K562 (cell line): ENCODE measurements around the gene ADGRG1. TPM values are rescaled to one million over a fixed set of nuclear protein-coding genes. Genes with fewer than 3 reads are reported as not detected.

Experiments used
- ATF6 ChIP-seq: sonication (generic); formaldehyde crosslinking; IDR thresholded peaks from 2 replicates; pipeline ENCODE4 v1.4.0; 2020; ENCODE audit warnings: mild to moderate bottlenecking, missing genetic modification reagents
- BCLAF1 ChIP-seq, 2 experiments: fragments of 450-650 bp in 1 of 2; IDR thresholded peaks; 2 replicates each; pipeline ENCODE4 v1.6.1; 2011 to 2017; ENCODE audit warnings: low read depth in 2 of 2, antibody characterized with exemption in 1 of 2, borderline replicate concordance in 1 of 2, low read length in 1 of 2, mild to moderate bottlenecking in 1 of 2, mixed read lengths in 1 of 2; ENCODE audit not compliant: control insufficient read depth in 1 of 2
- BHLHE40 ChIP-seq: IDR thresholded peaks from 2 replicates; pipeline ENCODE4 v1.6.1; 2011; ENCODE audit warnings: low read length, improper control_type of control experiment
- CBX1 ChIP-seq: sonication (generic); IDR thresholded peaks from 2 replicates; pipeline ENCODE4 v1.6.1; 2016; ENCODE audit warnings: antibody characterized with exemption, low read depth, mild to moderate bottlenecking
- CBX5 ChIP-seq: IDR thresholded peaks from 2 replicates; pipeline ENCODE4 v1.6.1; 2014; ENCODE audit warnings: low read depth, borderline replicate concordance
- DMBX1 ChIP-seq: fragments of 250-450 bp; sonication (Bioruptor Pico); IDR thresholded peaks from 2 replicates; pipeline ENCODE4 v1.8.0; 2022; ENCODE audit warnings: inconsistent platforms, mild to moderate bottlenecking, moderate library complexity, borderline replicate concordance
- MAZ ChIP-seq, 2 experiments: fragments of 450-650 bp in 1 of 2; sonication (generic) in 1 of 2; formaldehyde crosslinking; IDR thresholded peaks in 1 of 2; conservative IDR thresholded peaks in 1 of 2; 2 replicates each; pipeline versions ENCODE4 v1.4.0 to v1.5.0; 2020; ENCODE audit warnings: mild to moderate bottlenecking in 1 of 2, missing genetic modification reagents in 1 of 2
- MYNN ChIP-seq, 2 experiments: sonication (generic); formaldehyde crosslinking in 1 of 2; IDR thresholded peaks; 2 replicates each; pipeline versions ENCODE4 v1.5.0 to v1.6.1; 2016 to 2020; ENCODE audit warnings: antibody characterized with exemption in 1 of 2, missing genetic modification reagents in 1 of 2
- PCBP1 ChIP-seq: fragments of 200-400 bp; formaldehyde crosslinking; IDR thresholded peaks from 2 replicates; pipeline ENCODE4 v1.6.1; 2018; ENCODE audit warnings: mild to moderate bottlenecking, low read depth, low read length; ENCODE audit not compliant: poor library complexity, severe bottlenecking
- POLR2AphosphoS5 ChIP-seq: IDR thresholded peaks from 2 replicates; pipeline ENCODE4 v1.6.1; 2011; ENCODE audit warnings: mild to moderate bottlenecking, low read depth, low read length, moderate library complexity; ENCODE audit not compliant: control insufficient read depth, insufficient read depth
- POLR3G ChIP-seq: IDR thresholded peaks from 2 replicates; pipeline ENCODE4 v1.6.1; 2011; ENCODE audit not compliant: insufficient read length, insufficient replicate concordance; ENCODE audit errors: extremely low read depth
- RBM15 ChIP-seq: fragments of 200-400 bp; formaldehyde crosslinking; IDR thresholded peaks from 2 replicates; pipeline ENCODE4 v1.6.1; 2018; ENCODE audit warnings: mild to moderate bottlenecking, low read length, moderate library complexity; ENCODE audit not compliant: insufficient read depth
- RBM22 ChIP-seq: fragments of 200-400 bp; formaldehyde crosslinking; IDR thresholded peaks from 2 replicates; pipeline ENCODE4 v1.6.1; 2018; ENCODE audit warnings: low read length, low read depth; ENCODE audit not compliant: poor library complexity, severe bottlenecking
- ZKSCAN1 ChIP-seq: fragments of 150-350 bp; IDR thresholded peaks from 2 replicates; pipeline ENCODE4 v1.6.1; 2016; ENCODE audit warnings: low read depth, low read length
- ZNF134 ChIP-seq: fragments of 250-450 bp; sonication (Bioruptor Pico); conservative IDR thresholded peaks from 2 replicates; pipeline ENCODE4 v1.4.0; 2020
- ZNF174 ChIP-seq: fragments of 250-450 bp; sonication (Bioruptor Pico); IDR thresholded peaks from 2 replicates; pipeline ENCODE4 v1.4.0; 2020; ENCODE audit warnings: mild to moderate bottlenecking
- ZNF586 ChIP-seq: fragments of 450-650 bp; formaldehyde crosslinking; conservative IDR thresholded peaks from 2 replicates; pipeline ENCODE4 v1.4.0; 2020; ENCODE audit warnings: mild to moderate bottlenecking, moderate library complexity
- ZNF707 ChIP-seq: fragments of 250-450 bp; sonication (Bioruptor Pico); conservative IDR thresholded peaks from 2 replicates; pipeline ENCODE4 v1.8.0; 2022; ENCODE audit warnings: inconsistent platforms, mild to moderate bottlenecking, moderate library complexity
- ZNF830 ChIP-seq: fragments of 250-450 bp; sonication (Bioruptor Pico); IDR thresholded peaks from 2 replicates; pipeline ENCODE4 v1.5.0; 2021; ENCODE audit warnings: mild to moderate bottlenecking
- polyA plus RNA-seq, 8 experiments: library from polyadenylated mRNA; depleted of rRNA in 4 of 8; stranded (reverse) in 5 of 8; unstranded in 3 of 8; fragments of >200 nt; fragmentation: Nextera tagmentation in 2 of 8; fragmentation: Illumina TruSeq in 1 of 8; extraction: Ambion mirVana in 2 of 8; extraction: Trizol in 1 of 8; gene quantifications; 2 replicates each; pipeline versions ENCODE4 v1.2.1 to v1.2.3, GENCODE V29; 2011 to 2014; ENCODE audit warnings: inconsistent platforms in 1 of 8, missing spikeins in 1 of 8
- total RNA-seq, 7 experiments: library from RNA; depleted of rRNA in 6 of 7; stranded (reverse); fragments of >200 nt in 6 of 7; fragmentation: Illumina TruSeq in 2 of 7; extraction: Trizol in 2 of 7; gene quantifications; 2 replicates each; pipeline versions ENCODE4 v1.2.1 to v1.2.3, GENCODE V29; 2011 to 2021; ENCODE audit warnings: low replicate concordance in 1 of 7
- TF ChIP-seq, protein P1 (sequence below): sonication (generic); formaldehyde crosslinking; IDR thresholded peaks from 2 replicates; pipeline ENCODE4 v1.8.1; 2022; ENCODE audit warnings: missing genetic modification reagents

The ADGRG1 gene
- total and polyA plus RNA-seq, 9 of the 15 experiments (the other 6 are each of a cell fraction or from before 2014, with no cell fraction given), result 0.04 to 0.31 (median 0.16) TPM; not detected in 6

DNA sequence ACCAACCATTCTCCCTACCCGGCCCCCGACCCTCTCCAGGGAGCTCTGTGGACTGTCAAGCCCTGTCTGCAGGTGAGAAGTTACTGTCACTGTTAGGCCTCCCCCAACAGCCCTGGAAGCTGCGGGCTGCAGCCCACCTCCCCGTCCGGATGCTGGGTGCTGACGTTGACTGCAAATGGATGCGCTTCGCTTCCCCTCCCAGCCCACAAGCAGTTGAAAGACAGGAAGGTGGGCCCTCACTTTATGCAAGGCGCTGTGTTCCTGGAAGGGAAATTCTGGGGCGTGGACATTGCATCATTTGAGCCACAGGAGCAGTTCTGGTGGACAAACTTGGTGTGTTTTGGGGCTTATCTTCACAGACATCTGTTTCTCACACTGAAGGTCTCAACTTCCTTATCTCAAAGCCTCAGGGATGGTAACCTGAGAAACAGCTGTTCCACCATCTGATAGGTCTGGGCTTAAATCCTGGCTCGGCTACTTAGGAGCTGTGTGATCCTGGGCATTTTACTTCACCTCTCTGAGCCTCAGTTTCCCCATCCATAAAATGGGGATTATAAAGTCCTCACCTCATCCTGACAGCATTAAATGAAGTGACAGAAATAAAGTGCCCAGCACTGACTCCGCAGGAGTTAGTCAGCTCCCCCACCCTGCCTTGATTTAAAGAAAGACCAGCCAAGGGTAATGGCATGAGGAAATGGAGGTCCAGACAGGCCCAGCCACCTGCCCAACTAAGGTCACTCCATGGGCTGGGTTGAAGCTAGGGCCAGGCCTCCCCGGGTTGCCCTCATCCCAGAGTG is 61.5 kb downstream of the ADGRG1 start (continued):
- TF ChIP-seq ZNF134, result 0 out of 2 replicates have a peak, but pooled peaks have one; percentile 39
- no peak for TF ChIP-seq ATF6 (CRISPR knock-in tag)
- TF ChIP-seq ZNF586, result no peak
- TF ChIP-seq CBX5, result 0 out of 2 replicates have a peak, but pooled peaks have one; percentile 24
- no peak for TF ChIP-seq RBM22
- TF ChIP-seq, protein P1, sequence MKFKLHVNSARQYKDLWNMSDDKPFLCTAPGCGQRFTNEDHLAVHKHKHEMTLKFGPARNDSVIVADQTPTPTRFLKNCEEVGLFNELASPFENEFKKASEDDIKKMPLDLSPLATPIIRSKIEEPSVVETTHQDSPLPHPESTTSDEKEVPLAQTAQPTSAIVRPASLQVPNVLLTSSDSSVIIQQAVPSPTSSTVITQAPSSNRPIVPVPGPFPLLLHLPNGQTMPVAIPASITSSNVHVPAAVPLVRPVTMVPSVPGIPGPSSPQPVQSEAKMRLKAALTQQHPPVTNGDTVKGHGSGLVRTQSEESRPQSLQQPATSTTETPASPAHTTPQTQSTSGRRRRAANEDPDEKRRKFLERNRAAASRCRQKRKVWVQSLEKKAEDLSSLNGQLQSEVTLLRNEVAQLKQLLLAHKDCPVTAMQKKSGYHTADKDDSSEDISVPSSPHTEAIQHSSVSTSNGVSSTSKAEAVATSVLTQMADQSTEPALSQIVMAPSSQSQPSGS (CRISPR knock-in tag), result no peak
- peak; percentile 99 for TF ChIP-seq POLR2AphosphoS5
- no peak for TF ChIP-seq ZNF707 (CRISPR knock-in tag)
- TF ChIP-seq MAZ (CRISPR knock-in tag; conservative IDR thresholded peaks at IDR 0.05 in 1 of 2, IDR thresholded peaks at IDR 0.05 in 1 of 2), result peak; percentile 48 to 75; a peak in 2 of 4 replicates
- TF ChIP-seq RBM15, result no peak
- peak; percentile 67 for TF ChIP-seq BHLHE40
- TF ChIP-seq MYNN (IDR thresholded peaks at IDR 0.05), result peak; percentile 93
- no peak for TF ChIP-seq MYNN (CRISPR knock-in tag; IDR thresholded peaks at IDR 0.05)
- TF ChIP-seq ZNF830 (CRISPR knock-in tag), result 0 out of 2 replicates have a peak, but pooled peaks have one; percentile 14
- TF ChIP-seq ZKSCAN1, result peak; percentile 80
- TF ChIP-seq CBX1, result peak; percentile 72
- TF ChIP-seq PCBP1, result no peak
- no peak for TF ChIP-seq ZNF174 (CRISPR knock-in tag)
- peak; percentile 97 for TF ChIP-seq DMBX1
- TF ChIP-seq BCLAF1 (IDR thresholded peaks at IDR 0.05; ENCODE audit: borderline replicate concordance in 1 of 2, control insufficient read depth in 1 of 2, low read depth in 2 of 2, low read length in 1 of 2), result peak in 1 of 2 experiments; percentile 76; a peak in 1 of 4 replicates
- no peak for TF ChIP-seq POLR3G
